Prostate gland (tissue), 2 donors: ENCODE measurements around the gene NOCT.

ENCODE experiments used
- POLR2AphosphoS5 ChIP-seq: sonication (generic); formaldehyde crosslinking; IDR thresholded peaks from one replicate; pipeline ENCODE4 v1.6.1; 2017; ENCODE audit warnings: antibody characterized with exemption
- TF ChIP-seq, protein P1 (sequence below), 4 experiments: fragments of 200-600 bp in 2 of 4; fragments of 450-650 bp in 2 of 4; sonication (generic) in 2 of 4; IDR thresholded peaks; 1 replicate in 3 of 4; 2 replicates in 1 of 4; pipeline ENCODE4 v1.5.1; 2016 to 2019; ENCODE audit warnings: antibody characterized with exemption in 4 of 4, mild to moderate bottlenecking in 2 of 4, moderate library complexity in 2 of 4

DNA sequence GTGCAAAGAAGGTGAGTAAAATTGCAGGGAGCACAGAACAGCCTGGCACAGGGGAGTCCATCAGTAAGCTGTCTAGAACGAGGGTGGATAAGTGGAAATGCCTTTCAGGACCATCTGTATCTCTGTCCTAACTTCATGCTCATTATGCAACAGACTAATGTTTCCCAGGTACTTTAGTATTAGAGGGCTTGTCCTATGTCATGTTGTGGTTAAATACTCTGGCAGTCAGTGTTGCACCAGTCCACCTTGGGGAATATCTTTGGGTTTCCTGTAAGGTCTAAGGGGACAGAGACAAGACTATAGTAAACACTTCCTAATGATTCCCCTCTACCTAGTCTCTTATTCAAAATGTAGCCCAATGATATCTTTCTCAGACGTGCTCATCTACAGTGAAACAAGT, 21.3 kb downstream of the NOCT start:
- TF ChIP-seq, protein P1, sequence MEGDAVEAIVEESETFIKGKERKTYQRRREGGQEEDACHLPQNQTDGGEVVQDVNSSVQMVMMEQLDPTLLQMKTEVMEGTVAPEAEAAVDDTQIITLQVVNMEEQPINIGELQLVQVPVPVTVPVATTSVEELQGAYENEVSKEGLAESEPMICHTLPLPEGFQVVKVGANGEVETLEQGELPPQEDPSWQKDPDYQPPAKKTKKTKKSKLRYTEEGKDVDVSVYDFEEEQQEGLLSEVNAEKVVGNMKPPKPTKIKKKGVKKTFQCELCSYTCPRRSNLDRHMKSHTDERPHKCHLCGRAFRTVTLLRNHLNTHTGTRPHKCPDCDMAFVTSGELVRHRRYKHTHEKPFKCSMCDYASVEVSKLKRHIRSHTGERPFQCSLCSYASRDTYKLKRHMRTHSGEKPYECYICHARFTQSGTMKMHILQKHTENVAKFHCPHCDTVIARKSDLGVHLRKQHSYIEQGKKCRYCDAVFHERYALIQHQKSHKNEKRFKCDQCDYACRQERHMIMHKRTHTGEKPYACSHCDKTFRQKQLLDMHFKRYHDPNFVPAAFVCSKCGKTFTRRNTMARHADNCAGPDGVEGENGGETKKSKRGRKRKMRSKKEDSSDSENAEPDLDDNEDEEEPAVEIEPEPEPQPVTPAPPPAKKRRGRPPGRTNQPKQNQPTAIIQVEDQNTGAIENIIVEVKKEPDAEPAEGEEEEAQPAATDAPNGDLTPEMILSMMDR (IDR thresholded peaks at IDR 0.05): no peak
- no peak for TF ChIP-seq POLR2AphosphoS5
